ENCODE measurements around the gene CNTNAP4. TPM values are rescaled to one million over a fixed set of nuclear protein-coding genes. Genes with fewer than 3 reads are reported as not detected.

The CNTNAP4 gene
- total and polyA plus RNA-seq, 2 of the 4 experiments (the other 2 are of a cell fraction): not detected

GRCh38 chr16:76598498-76598897, 321.3 kb downstream of the CNTNAP4 start:
- dilution Hi-C loops (cut with HindIII; ENCODE audit: low sequenced_read_pairs, unreplicated experiment) (no loop called here), in situ Hi-C loops (cut with MboI; ENCODE audit: low sequenced_read_pairs) (no loop called here), intact Hi-C loops (cut with micrococcal nuclease) (no loop called here)
- Histone ChIP-seq H3K4me1 (ENCODE audit: control insufficient read depth, insufficient read depth, low read length) (no peaks in the 10 kb centered on the region), H3K27ac (ENCODE audit: insufficient read depth, low read length) (no peak overlapping the region), H4K8ac (ENCODE audit: low read depth in 2 of 2, low read length in 2 of 2) (no peak overlapping the region), H3K56ac (ENCODE audit: extremely low read depth, insufficient read depth, low read length) (no peak overlapping the region), H3K9me1 (ENCODE audit: insufficient read depth, low read length) (no peaks in the 10 kb centered on the region), H2BK15ac (ENCODE audit: low read depth, low read length) (no peak overlapping the region), H3K27me3 (ENCODE audit: control insufficient read depth, insufficient read depth, low read length) (no peaks in the 10 kb centered on the region), H2BK20ac (ENCODE audit: low read depth, low read length) (no peak overlapping the region), H3K9ac (ENCODE audit: low read depth, low read length) (no peak overlapping the region), H3K23ac (ENCODE audit: low read depth, low read length) (no peak overlapping the region), H4K91ac (ENCODE audit: insufficient read depth, low read depth, low read length) (no peak overlapping the region), H4K5ac (ENCODE audit: low read depth, low read length) (no peak overlapping the region), H3K9me3 (ENCODE audit: control insufficient read depth, insufficient read depth, low read length) (peaks cover 9% of the 10 kb centered on the region; the same call in 1 of the 2 replicates), H3K14ac (replicated peaks; ENCODE audit: low read depth, low read length) (no peak overlapping the region), H3K4me3 (ENCODE audit: insufficient read depth, low read depth, low read length) (no peak overlapping the region), H3K4ac (ENCODE audit: low read depth, low read length) (no peak overlapping the region), H3K79me1 (ENCODE audit: low read depth in 1 of 2, low read length in 2 of 2) (no peaks in the 10 kb centered on the region), H3K18ac (ENCODE audit: low read depth, low read length) (no peak overlapping the region), H2BK5ac (ENCODE audit: low read depth, low read length, poor library complexity, severe bottlenecking) (no peak overlapping the region), H2BK120ac (ENCODE audit: low read depth, low read length) (no peak overlapping the region), H2AK9ac (replicated peaks; ENCODE audit: low read depth, low read length, poor library complexity) (no peak overlapping the region), H3K4me2 (ENCODE audit: low read depth, low read length) (no peak overlapping the region), H2AK5ac (ENCODE audit: low read depth, low read length) (no peak overlapping the region), H4K20me1 (ENCODE audit: insufficient read depth, low read length) (no peaks in the 10 kb centered on the region), H2AFZ (replicated peaks; ENCODE audit: low read length, poor library complexity) (no peak overlapping the region), H3K36me3 (ENCODE audit: control insufficient read depth, insufficient read depth, low read length) (no peaks in the 10 kb centered on the region)
- POLR2A ChIA-PET (ENCODE audit: unreplicated experiment): no interaction called here
- DNase-seq (no peak), ATAC-seq (ENCODE audit: low read depth) (no peak)
- TF ChIP-seq RCOR1 (IDR thresholded peaks at IDR 0.05; ENCODE audit: insufficient replicate concordance, low read length) (no peak), FOS (IDR thresholded peaks at IDR 0.05; ENCODE audit: low read depth, low read length) (no peak), CTCF (conservative IDR thresholded peaks at IDR 0.05; ENCODE audit: low read depth, low read length) (no peak), CEBPB (IDR thresholded peaks at IDR 0.05; ENCODE audit: low read depth, low read length) (no peak), MAFK (IDR thresholded peaks at IDR 0.05; ENCODE audit: low read depth, low read length) (no peak), RFX5 (IDR thresholded peaks at IDR 0.05; ENCODE audit: low read depth, low read length) (no peak), CHD1 (IDR thresholded peaks at IDR 0.05; ENCODE audit: low read depth, low read length) (no peak), MXI1 (IDR thresholded peaks at IDR 0.05; ENCODE audit: borderline replicate concordance, low read depth, low read length) (no peak), NFE2L2 (IDR thresholded peaks at IDR 0.05; ENCODE audit: low read depth, low read length) (no peak), BHLHE40 (IDR thresholded peaks at IDR 0.05; ENCODE audit: low read depth, low read length) (no peak), ELK1 (IDR thresholded peaks at IDR 0.05; ENCODE audit: borderline replicate concordance, low read depth, low read length) (no peak), POLR2A (IDR thresholded peaks at IDR 0.05; ENCODE audit: low read depth, low read length) (no peak)
- BruUV-seq (replicated peaks): no TSS peak
- CTCF ChIA-PET: no interaction called here
- WGBS, 2 experiments (ENCODE audit: extremely low coverage in 2 of 2, insufficient read length in 1 of 2): 62% methylated on average over 4 of the region's 7 CpGs; no CpG with 5 or more reads in 1 of the 2 experiments
